Hepatocyte (in vitro differentiated cells): Measurements from ENCODE around the gene CFTR.

Experiments used
- CTCF ChIP-seq: fragments of 200-600 bp; sonication (generic); IDR thresholded peaks from 2 replicates; pipeline ENCODE4 v1.5.1; 2016; ENCODE audit warnings: antibody characterized with exemption, mild to moderate bottlenecking; ENCODE audit not compliant: poor library complexity
- EZH2 ChIP-seq: fragments of 200-600 bp; sonication (generic); IDR thresholded peaks from 2 replicates; pipeline ENCODE4 v1.6.1; 2016; ENCODE audit warnings: antibody characterized with exemption, mild to moderate bottlenecking, borderline replicate concordance

GRCh38 chr7:117505238-117505637 lies 25.4 kb downstream of the CFTR start:
- TF ChIP-seq CTCF (no peak), EZH2 (no peak)
